SK-N-SH treated with all-trans-retinoic acid at 6 μM for 48 hours (cell line): ENCODE results near the gene MIPOL1.

Experiments
- ATAC-seq: fragments of 200-7000 bp; cut with Tn5 transposase; 3 replicates; pipeline ENCODE4 v1.9.1; 2020; ENCODE audit warnings: mild to moderate bottlenecking, moderate library complexity
- ARNTL ChIP-seq: fragments of 450-650 bp; formaldehyde crosslinking; IDR thresholded peaks from 2 replicates; pipeline ENCODE4 v1.5.0; 2020; ENCODE audit warnings: low read depth, mild to moderate bottlenecking, moderate library complexity, borderline replicate concordance
- BACH2 ChIP-seq: fragments of 250-450 bp; sonication (Bioruptor Pico); IDR thresholded peaks from 2 replicates; pipeline ENCODE4 v1.9.0; 2021; ENCODE audit warnings: mild to moderate bottlenecking, borderline replicate concordance
- CREB5 ChIP-seq: fragments of 250-450 bp; sonication (Bioruptor Pico); IDR thresholded peaks from 2 replicates; pipeline ENCODE4 v1.5.1; 2020; ENCODE audit warnings: low read depth, mild to moderate bottlenecking, moderate library complexity
- CSDC2 ChIP-seq: fragments of 250-450 bp; sonication (Bioruptor Pico); IDR thresholded peaks from 2 replicates; pipeline ENCODE4 v1.5.0; 2020; ENCODE audit warnings: mild to moderate bottlenecking, moderate library complexity
- CSRNP3 ChIP-seq: fragments of 250-450 bp; sonication (Bioruptor Pico); IDR thresholded peaks from 2 replicates; pipeline ENCODE4 v1.5.1; 2021; ENCODE audit warnings: mild to moderate bottlenecking, moderate library complexity
- ESRRG ChIP-seq: fragments of 250-450 bp; sonication (Bioruptor Pico); IDR thresholded peaks from 2 replicates; pipeline ENCODE4 v1.6.1; 2021; ENCODE audit warnings: mild to moderate bottlenecking
- GLIS3 ChIP-seq: fragments of 250-450 bp; sonication (Bioruptor Pico); IDR thresholded peaks from 2 replicates; pipeline ENCODE4 v1.5.0; 2020; ENCODE audit warnings: mild to moderate bottlenecking, moderate library complexity
- ISL1 ChIP-seq: fragments of 250-450 bp; sonication (Bioruptor Pico); IDR thresholded peaks from 2 replicates; pipeline ENCODE4 v2.1.2; 2022; ENCODE audit warnings: mild to moderate bottlenecking, moderate library complexity
- PATZ1 ChIP-seq: fragments of 250-450 bp; sonication (Bioruptor Pico); IDR thresholded peaks from 2 replicates; pipeline ENCODE4 v1.8.0; 2020; ENCODE audit warnings: mild to moderate bottlenecking, moderate library complexity, borderline replicate concordance
- POU6F1 ChIP-seq: fragments of 250-450 bp; sonication (Bioruptor Pico); IDR thresholded peaks from 2 replicates; pipeline ENCODE4 v1.8.0; 2021; ENCODE audit warnings: low read depth, mild to moderate bottlenecking, moderate library complexity, borderline replicate concordance
- PPARA ChIP-seq: fragments of 250-450 bp; sonication (Bioruptor Pico); IDR thresholded peaks from 2 replicates; pipeline ENCODE4 v1.5.0; 2020; ENCODE audit warnings: mild to moderate bottlenecking, borderline replicate concordance
- RARB ChIP-seq: fragments of 250-450 bp; sonication (Bioruptor Pico); IDR thresholded peaks from 2 replicates; pipeline ENCODE4 v1.8.0; 2021; ENCODE audit warnings: mild to moderate bottlenecking, moderate library complexity
- TCF4 ChIP-seq: fragments of 250-450 bp; sonication (Bioruptor Pico); IDR thresholded peaks from 2 replicates; pipeline ENCODE4 v1.8.0; 2021; ENCODE audit warnings: mild to moderate bottlenecking, moderate library complexity, borderline replicate concordance
- TOX ChIP-seq: fragments of 250-450 bp; sonication (Bioruptor Pico); IDR thresholded peaks from 2 replicates; pipeline ENCODE4 v1.8.0; 2021; ENCODE audit warnings: mild to moderate bottlenecking, moderate library complexity, borderline replicate concordance
- ZC3H10 ChIP-seq: fragments of 250-450 bp; sonication (Bioruptor Pico); IDR thresholded peaks from 2 replicates; pipeline ENCODE4 v1.5.1; 2021; ENCODE audit warnings: mild to moderate bottlenecking, moderate library complexity
- ZFP3 ChIP-seq: fragments of 250-450 bp; sonication (Bioruptor Pico); IDR thresholded peaks from 2 replicates; pipeline ENCODE4 v1.5.0; 2020; ENCODE audit warnings: mild to moderate bottlenecking, moderate library complexity
- ZFP30 ChIP-seq: fragments of 450-650 bp; formaldehyde crosslinking; IDR thresholded peaks from 2 replicates; pipeline ENCODE4 v1.5.0; 2022; ENCODE audit warnings: mild to moderate bottlenecking, moderate library complexity
- ZNF565 ChIP-seq: fragments of 450-650 bp; formaldehyde crosslinking; conservative IDR thresholded peaks from 2 replicates; pipeline ENCODE4 v1.5.0; 2020; ENCODE audit warnings: low read depth, mild to moderate bottlenecking, moderate library complexity
- ZNF70 ChIP-seq: fragments of 450-650 bp; formaldehyde crosslinking; IDR thresholded peaks from 2 replicates; pipeline ENCODE4 v1.5.0; 2020; ENCODE audit warnings: mild to moderate bottlenecking, moderate library complexity
- ZNF8 ChIP-seq: fragments of 450-650 bp; formaldehyde crosslinking; IDR thresholded peaks from 2 replicates; pipeline ENCODE4 v1.5.0; 2020; ENCODE audit warnings: mild to moderate bottlenecking, moderate library complexity
- TF ChIP-seq, protein P1 (sequence below): fragments of 250-450 bp; sonication (Bioruptor Pico); IDR thresholded peaks from 2 replicates; pipeline ENCODE4 v1.5.0; 2020; ENCODE audit warnings: mild to moderate bottlenecking, moderate library complexity

MIPOL1 gene

GRCh38 chr14:37413050-37413449, 215.3 kb downstream of the MIPOL1 start:
- no peak for TF ChIP-seq ZFP30
- no peak for TF ChIP-seq PPARA (CRISPR knock-in tag)
- no peak for TF ChIP-seq ESRRG (CRISPR knock-in tag)
- no peak for TF ChIP-seq CSRNP3 (CRISPR knock-in tag)
- TF ChIP-seq ZFP3 (CRISPR knock-in tag), result no peak
- no peak for TF ChIP-seq RARB (CRISPR knock-in tag)
- TF ChIP-seq CSDC2, result no peak
- TF ChIP-seq ZNF565 (CRISPR knock-in tag), result no peak
- no peak for TF ChIP-seq GLIS3 (CRISPR knock-in tag)
- no peak for TF ChIP-seq ZC3H10 (CRISPR knock-in tag)
- no peak for TF ChIP-seq CREB5 (CRISPR knock-in tag)
- TF ChIP-seq TCF4 (CRISPR knock-in tag), result no peak
- TF ChIP-seq PATZ1 (CRISPR knock-in tag), result no peak
- no peak for TF ChIP-seq ARNTL (CRISPR knock-in tag)
- TF ChIP-seq ISL1 (CRISPR knock-in tag), result no peak
- TF ChIP-seq TOX (CRISPR knock-in tag), result no peak
- no peak for ATAC-seq

GRCh38 chr14:37413504-37414003, 215.8 kb downstream of the MIPOL1 start:
- TF ChIP-seq ZNF70 (no peak), ESRRG (CRISPR knock-in tag) (no peak), ZNF8 (CRISPR knock-in tag) (no peak), BACH2 (CRISPR knock-in tag) (no peak), RARB (CRISPR knock-in tag) (no peak), ZNF565 (CRISPR knock-in tag) (no peak), ARNTL (CRISPR knock-in tag) (no peak), GLIS3 (CRISPR knock-in tag) (no peak), ZFP30 (no peak), TOX (CRISPR knock-in tag) (no peak), ZFP3 (CRISPR knock-in tag) (no peak), ZC3H10 (CRISPR knock-in tag) (no peak), ISL1 (CRISPR knock-in tag) (no peak), CSDC2 (no peak)
- TF ChIP-seq, protein P1, sequence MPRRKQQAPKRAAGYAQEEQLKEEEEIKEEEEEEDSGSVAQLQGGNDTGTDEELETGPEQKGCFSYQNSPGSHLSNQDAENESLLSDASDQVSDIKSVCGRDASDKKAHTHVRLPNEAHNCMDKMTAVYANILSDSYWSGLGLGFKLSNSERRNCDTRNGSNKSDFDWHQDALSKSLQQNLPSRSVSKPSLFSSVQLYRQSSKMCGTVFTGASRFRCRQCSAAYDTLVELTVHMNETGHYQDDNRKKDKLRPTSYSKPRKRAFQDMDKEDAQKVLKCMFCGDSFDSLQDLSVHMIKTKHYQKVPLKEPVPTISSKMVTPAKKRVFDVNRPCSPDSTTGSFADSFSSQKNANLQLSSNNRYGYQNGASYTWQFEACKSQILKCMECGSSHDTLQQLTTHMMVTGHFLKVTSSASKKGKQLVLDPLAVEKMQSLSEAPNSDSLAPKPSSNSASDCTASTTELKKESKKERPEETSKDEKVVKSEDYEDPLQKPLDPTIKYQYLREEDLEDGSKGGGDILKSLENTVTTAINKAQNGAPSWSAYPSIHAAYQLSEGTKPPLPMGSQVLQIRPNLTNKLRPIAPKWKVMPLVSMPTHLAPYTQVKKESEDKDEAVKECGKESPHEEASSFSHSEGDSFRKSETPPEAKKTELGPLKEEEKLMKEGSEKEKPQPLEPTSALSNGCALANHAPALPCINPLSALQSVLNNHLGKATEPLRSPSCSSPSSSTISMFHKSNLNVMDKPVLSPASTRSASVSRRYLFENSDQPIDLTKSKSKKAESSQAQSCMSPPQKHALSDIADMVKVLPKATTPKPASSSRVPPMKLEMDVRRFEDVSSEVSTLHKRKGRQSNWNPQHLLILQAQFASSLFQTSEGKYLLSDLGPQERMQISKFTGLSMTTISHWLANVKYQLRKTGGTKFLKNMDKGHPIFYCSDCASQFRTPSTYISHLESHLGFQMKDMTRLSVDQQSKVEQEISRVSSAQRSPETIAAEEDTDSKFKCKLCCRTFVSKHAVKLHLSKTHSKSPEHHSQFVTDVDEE, result no peak
- ATAC-seq, result no peak

- ATAC-seq, result no peak
- TF ChIP-seq BACH2 (CRISPR knock-in tag), result no peak
- no peak for TF ChIP-seq ZNF565 (CRISPR knock-in tag)
- no peak for TF ChIP-seq RARB (CRISPR knock-in tag)
- no peak for TF ChIP-seq ISL1 (CRISPR knock-in tag)
- TF ChIP-seq POU6F1 (CRISPR knock-in tag), result no peak
- TF ChIP-seq TOX (CRISPR knock-in tag), result no peak
- TF ChIP-seq PPARA (CRISPR knock-in tag), result no peak
- TF ChIP-seq ZNF8 (CRISPR knock-in tag), result no peak
- TF ChIP-seq, protein P1, result no peak
- TF ChIP-seq PATZ1 (CRISPR knock-in tag), result no peak
- no peak for TF ChIP-seq TCF4 (CRISPR knock-in tag)
Observed at GRCh38 chr14:37416264-37416663, 218.5 kb downstream of the MIPOL1 start.
